HG02970 (cell line): ENCODE data around the gene RARB.

Experiments
- ATAC-seq: cut with Tn5 transposase; IDR thresholded peaks from one replicate; pipeline ENCODE4 v1.9.1; 2021; ENCODE audit warnings: mild to moderate bottlenecking, moderate library complexity, moderate number of reproducible peaks; ENCODE audit not compliant: unreplicated experiment, low FRiP score

RARB gene

DNA sequence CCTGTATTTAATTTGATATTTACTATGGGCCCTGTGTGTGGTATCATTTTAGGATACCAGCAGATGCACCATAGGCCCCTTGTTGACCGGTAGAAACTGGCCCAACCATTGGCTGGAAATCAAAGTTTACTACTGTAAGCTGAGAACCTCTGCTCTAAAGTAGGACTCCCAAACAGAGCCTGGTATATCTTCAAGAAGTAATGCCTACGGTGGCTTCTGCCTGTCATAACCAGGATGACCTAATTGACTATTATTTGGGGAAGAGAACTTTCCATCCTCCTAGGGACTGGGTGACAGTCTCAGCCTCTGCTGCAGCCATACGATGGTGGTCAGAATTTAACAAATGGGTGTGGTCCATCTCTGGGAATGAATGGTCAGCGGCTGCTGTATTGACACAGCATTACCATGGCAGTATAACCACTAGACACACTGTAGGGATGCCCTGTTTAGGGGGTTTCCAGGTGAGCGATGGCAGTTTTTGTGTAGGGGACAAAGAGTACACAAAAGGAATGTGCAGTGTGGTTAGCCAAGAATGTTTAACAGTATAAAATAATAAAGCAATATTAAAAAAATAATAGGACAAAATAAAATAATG, 37.3 kb downstream of the RARB start:
- ATAC-seq = no peak

- ATAC-seq = no peak
Measured at GRCh38 chr3:25468866-25469319, 40.8 kb downstream of the RARB start.

DNA sequence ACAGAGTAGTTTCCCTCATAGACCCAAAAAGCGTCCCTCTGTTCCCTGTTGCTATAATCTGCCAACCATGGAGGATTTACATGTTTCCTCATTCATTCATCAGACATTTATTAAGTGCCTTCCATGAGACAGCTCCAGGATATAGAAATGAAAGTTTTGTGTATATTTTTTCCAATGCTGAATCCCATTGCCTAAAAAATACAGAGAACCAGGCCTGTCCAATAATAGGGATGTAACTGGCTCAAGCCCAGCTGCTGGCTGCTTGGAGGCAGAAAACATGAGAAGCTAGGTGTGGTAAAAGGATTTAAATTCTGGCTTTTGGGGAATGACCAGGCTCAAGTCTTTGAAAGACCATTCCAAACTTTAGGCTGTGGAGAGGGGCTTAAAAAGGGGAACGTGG, 41.5 kb downstream of the RARB start:
- ATAC-seq = no peak

DNA sequence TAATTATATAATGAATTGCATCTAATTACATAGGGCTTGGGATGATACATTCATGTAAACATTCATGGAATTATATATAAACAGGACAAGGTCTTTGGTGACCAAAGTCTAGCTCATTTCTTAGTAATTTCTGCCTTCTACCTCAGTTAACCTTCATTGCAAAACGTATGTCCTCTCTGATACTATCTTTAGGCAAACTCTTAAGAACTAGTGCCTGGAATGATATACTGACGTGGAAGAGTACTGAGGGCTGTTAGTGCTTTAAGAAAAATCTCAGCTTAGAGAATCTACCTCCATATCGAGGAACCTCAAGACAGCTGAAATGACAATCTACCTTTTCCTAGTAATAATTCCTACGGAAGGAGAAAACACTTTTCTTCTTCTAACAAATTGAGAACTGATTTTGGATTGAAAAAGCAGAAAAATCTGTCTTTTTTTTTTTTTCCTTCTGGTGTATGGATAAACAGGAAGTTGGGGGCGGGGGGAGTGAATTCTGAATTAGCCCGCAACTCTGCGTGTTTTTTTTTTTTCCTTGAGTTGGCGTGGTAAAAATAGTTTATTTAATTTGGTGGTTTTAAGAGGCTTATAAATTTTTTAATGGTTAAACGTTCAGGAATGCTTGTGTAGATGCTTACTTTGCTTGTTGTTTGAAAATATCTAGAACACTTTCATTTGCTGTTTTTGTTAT, 43.2 kb downstream of the RARB start:
- no peak for ATAC-seq

DNA sequence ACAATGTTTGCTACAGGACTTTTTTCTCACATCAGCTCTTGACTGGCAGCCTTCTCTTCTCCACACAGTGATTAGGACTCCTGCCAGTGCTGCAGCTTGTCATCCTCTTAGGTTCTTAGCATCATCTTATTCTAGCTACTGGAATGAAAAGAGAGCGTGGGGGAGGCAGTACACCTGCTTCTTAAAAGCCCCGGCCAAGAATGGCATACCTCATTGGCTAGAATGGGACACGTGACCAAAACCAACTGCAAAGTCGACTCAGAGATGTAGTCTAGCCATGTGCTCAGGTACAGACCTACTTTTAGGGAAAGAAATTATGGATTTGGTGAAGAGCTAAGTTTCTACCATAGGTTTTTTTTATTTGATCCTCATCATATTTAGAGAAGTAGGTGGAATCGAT, 44.1 kb downstream of the RARB start:
- no peak for ATAC-seq

GRCh38 chr3:25472731-25473130, 44.7 kb downstream of the RARB start:
- no peak for ATAC-seq

DNA sequence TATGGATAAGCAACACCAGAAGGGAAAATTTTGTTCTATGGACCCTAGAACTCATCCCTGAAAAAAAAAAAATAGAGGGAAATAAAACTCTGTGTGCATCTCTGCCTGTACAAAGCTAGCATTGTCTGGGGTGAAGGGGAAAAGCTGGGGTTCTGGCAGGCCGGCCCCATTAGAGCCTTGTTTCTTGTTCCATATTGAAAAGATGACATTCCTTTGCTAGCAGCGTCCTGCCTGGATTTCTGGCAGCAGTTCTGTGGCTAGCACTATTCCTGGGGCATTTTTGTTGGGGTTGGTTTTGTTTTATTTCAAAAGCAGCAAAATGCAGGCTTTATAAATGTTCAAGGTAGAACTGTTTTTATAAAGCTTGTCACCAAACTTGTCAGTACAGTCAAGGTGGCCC, 45.2 kb downstream of the RARB start:
- no peak for ATAC-seq

DNA sequence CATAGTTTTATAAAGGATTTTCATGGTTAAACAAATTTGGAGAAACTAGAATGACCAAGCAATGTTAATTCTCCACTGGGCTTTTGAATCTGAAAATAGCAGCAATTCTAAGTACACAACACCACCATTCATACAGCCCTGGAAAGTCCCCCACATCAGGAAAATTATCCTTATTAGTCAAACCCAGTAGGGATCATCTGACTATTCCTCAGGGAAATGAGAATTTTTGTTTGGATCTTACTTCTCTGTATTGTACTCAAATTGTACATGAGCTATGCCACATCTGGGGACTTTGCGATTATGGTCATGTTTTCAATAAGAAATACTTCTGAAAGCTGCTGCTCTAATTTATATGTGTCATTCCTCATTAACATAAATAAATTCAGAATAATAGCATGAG, 46.0 kb downstream of the RARB start:
- no peak for ATAC-seq

- ATAC-seq = no peak
Measured at GRCh38 chr3:25476639-25477038, 48.6 kb downstream of the RARB start.

DNA sequence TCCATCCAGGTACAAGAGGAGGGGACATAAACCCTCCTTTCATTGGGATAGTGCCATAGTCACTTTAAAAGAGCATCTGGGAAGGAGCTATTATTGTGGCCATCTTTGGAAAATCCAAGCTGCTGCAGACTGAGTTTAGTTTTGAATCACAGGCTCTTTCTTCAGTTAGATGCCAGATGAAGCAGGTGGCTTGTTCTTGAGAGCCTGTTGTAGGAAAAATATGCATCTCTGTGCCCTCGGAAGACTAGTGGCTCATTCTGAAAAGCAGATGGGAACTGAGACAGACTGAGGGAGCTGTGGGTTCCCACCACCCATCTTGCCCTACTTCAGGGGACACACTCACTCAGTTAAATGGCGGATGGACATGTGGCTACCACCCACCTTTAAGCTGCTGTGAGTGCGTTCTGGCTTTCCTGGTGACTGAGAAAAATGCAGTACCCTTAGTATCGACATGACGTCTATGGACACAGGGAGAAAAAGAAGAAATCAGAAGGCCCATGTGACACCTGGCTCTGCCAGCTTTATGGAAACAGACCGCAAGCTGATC, 50.2 kb downstream of the RARB start:
- no peak for ATAC-seq

DNA sequence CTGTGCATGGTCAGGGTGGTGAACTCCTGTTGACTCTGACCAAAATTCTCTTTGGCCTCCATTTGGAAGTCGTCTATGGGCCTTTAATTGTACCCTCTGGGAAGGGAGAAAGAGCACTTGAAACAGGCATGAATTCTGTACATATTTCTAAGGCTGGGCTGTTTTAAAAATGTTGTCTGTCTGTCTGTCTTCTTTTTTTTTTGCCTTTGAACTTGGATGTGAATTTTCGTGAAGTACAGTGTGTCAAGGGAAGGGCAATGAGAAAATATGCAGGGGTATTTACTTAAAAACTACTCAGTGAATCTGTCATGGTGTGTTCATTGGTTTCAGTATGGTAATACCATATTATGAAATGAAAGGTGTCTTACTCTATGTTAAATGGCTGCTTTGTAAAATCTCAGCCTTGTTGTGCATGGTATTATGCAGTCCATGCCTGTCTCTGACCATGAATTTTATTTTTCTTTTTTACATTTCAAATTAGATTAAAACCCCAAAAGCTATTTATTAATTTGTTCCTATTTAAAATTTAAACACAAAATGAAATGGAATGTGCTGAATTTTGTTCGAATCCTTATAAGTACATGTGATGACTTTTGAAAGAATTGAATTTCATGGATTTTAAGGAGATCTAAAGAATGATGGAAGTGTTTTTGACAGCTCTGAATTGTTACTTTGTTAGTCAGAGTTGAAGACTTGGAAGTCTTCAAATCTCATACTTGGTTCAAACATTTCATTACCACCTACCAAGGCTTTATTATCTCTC, 51.1 kb downstream of the RARB start:
- no peak for ATAC-seq

DNA sequence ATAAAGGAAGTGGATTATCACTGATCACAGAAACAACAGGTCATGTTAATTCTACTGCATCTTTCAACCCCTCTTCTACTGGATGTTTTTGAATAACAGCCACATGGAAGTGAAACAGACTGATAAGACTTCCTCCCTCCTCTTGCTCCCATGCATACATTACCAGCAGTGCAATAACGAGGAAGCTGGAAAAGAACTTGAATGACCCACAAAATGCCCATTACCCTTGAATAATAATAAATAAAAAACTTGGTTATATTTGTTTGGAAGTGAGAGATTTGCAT, 51.6 kb downstream of the RARB start:
- no peak for ATAC-seq

GRCh38 chr3:25480811-25481210, 52.7 kb downstream of the RARB start:
- no peak for ATAC-seq

GRCh38 chr3:25481386-25481785, 53.3 kb downstream of the RARB start:
- ATAC-seq = no peak

GRCh38 chr3:25483456-25483855, 55.4 kb downstream of the RARB start:
- no peak for ATAC-seq

DNA sequence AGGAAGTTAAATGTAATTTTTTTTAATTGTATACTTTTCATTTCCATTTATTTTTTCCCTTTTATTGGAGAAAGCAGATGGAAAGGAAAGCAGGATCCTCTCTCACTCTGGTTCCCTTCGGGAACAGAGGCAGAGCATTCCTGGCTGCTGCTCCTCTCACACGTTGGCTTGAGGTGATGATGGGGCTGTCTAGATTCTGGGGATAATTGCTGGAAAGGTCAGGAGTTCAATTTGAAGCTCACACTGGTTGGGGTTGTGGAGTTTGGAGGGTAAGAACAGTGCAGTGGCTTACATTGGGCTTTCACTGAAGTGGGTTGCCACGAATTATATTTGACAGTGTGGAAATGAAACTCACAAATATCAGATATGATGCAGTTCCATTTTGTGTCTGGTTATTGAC, 57.6 kb downstream of the RARB start:
- ATAC-seq = no peak

- ATAC-seq = no peak
Measured at GRCh38 chr3:25486932-25487331, 58.9 kb downstream of the RARB start.

DNA sequence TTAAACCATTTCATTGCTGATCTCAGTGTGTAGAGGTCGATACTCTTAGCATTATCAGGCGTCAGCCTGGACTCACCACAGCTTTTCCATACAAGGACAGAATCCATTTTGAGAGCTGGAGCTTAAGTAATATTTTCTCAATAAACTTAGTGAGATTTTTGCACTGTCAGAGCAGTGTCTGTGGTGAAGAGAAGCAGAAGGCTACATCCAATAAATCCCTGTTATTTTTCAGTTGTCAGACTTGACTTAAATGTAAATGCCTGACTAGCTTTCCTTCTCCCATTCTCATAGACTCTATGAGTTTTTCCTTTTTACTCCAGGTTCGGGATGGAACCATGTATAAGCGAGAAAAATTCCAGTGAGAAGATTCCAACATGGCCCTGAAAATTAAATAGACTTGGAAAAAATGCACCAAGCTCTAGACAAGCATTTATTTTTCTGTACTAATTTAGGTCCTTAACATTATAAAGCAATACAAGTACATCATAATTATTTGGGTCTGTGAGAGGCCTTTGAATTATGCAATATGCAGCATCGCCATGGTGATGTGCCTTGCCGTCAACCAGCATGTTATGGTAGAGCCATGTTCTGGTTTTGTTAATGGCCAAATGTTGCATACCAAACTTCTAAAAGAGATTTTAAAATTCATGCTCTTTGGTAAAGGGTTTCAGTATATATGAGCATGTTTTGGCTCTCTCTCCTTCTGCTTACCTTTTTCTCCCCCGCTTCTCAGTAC, 62.0 kb downstream of the RARB start:
- ATAC-seq = no peak

GRCh38 chr3:25493246-25493645, 65.2 kb downstream of the RARB start:
- no peak for ATAC-seq

GRCh38 chr3:25493786-25494185, 65.7 kb downstream of the RARB start:
- no peak for ATAC-seq

DNA sequence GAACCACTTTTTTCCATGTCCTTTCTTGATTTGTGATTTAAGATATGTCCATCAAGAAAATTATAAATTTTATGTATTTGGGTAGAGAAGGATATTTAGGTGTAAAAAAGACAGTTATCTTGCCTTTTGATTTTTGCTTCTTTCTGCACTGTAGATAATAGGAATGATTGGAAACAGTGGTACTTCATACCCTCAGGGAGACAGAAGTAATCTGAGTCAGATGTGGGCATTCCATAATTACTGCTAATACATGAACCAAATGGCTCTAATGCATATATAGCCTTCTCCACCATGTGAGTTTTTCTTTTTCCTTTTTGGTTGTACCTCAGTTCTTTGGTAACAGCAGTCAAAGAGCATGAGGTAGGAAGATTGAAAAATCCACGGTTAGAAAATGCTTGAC, 67.2 kb downstream of the RARB start:
- no peak for ATAC-seq
